ENCODE results near the gene TUBGCP3. TPM values are rescaled to one million over a fixed set of nuclear protein-coding genes. Genes with fewer than 3 reads are reported as not detected.

The TUBGCP3 gene
- total RNA-seq, 4 donors from 2014 or later = 23.3 to 43.6 (median 30.0) TPM

GRCh38 chr13:112574834-112575613 lies 12.9 kb downstream of the TUBGCP3 start:
- no peaks in the 10 kb centered on the region for H3K27me3 ChIP-seq
- H3K9me3 ChIP-seq = no peaks in the 10 kb centered on the region
- peak overlapping the region; percentile 39 to 54 (median 50) for H3K27ac ChIP-seq
- no peak overlapping the region for H3K4me3 ChIP-seq
- H3K36me3 ChIP-seq = no peaks in the 10 kb centered on the region
- in situ Hi-C loops (cut with MboI; ENCODE audit: low pct_ligation_motif_present in 1 of 4, low pct_unique_long_range_greater_than_20kb in 1 of 4, low sequenced_read_pairs in 3 of 4) = no loop called here
- peaks cover 0 to 33% (median 13%) of the 10 kb centered on the region in 4 donors for H3K4me1 ChIP-seq
- TF ChIP-seq POLR2A (IDR thresholded peaks at IDR 0.05) (no peak), EP300 (IDR thresholded peaks at IDR 0.05; ENCODE audit: low read depth) (no peak), CTCF (IDR thresholded peaks at IDR 0.05) (no peak), POLR2AphosphoS5 (IDR thresholded peaks at IDR 0.05) (no peak)
- intact Hi-C loops (cut with DNase I; ENCODE audit: low total_unique reads) = no loop called here
- no peak for DNase-seq
- 61 to 67% methylated on average over 4 to 7 of the region's 7 CpGs for WGBS, 2 donors (ENCODE audit: low coverage in 1 of 2)

DNA sequence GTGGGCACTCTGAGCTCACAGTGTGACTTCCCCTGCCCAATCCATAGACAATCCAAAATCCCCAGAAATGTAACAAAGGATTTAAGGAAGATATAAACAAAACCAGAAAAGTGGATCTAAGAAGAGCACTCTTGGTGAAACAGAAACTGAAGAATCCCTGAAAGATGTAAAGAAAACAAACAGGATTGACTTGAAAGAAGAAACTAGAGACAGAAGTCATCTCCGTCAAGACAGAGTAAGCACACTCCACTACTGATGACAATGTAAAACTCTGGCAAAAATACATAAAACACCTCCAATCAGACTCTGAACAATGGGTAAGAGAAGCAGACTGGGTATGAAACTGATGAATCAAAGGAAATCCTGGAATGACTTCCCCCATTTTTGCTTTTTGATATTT lies 13.5 kb downstream of the TUBGCP3 start:
- WGBS, 2 donors (ENCODE audit: low coverage in 1 of 2) = 75 to 78% methylated on average over 1 of the region's 1 CpG
- TF ChIP-seq CTCF (IDR thresholded peaks at IDR 0.05) (no peak), EP300 (IDR thresholded peaks at IDR 0.05; ENCODE audit: low read depth) (no peak), POLR2A (IDR thresholded peaks at IDR 0.05) (no peak), POLR2AphosphoS5 (IDR thresholded peaks at IDR 0.05) (no peak)
- Histone ChIP-seq H3K4me1 (peaks cover 0 to 33% (median 13%) of the 10 kb centered on the region in 4 donors), H3K36me3 (no peaks in the 10 kb centered on the region), H3K27me3 (no peaks in the 10 kb centered on the region), H3K9me3 (no peaks in the 10 kb centered on the region), H3K27ac (peak overlapping the region; percentile 39 to 54 (median 50)), H3K4me3 (no peak overlapping the region)
- intact Hi-C loops (cut with DNase I; ENCODE audit: low total_unique reads) (no loop called here), in situ Hi-C loops (cut with MboI; ENCODE audit: low pct_ligation_motif_present in 1 of 4, low pct_unique_long_range_greater_than_20kb in 1 of 4, low sequenced_read_pairs in 3 of 4) (no loop called here)
- no peak for DNase-seq

DNA sequence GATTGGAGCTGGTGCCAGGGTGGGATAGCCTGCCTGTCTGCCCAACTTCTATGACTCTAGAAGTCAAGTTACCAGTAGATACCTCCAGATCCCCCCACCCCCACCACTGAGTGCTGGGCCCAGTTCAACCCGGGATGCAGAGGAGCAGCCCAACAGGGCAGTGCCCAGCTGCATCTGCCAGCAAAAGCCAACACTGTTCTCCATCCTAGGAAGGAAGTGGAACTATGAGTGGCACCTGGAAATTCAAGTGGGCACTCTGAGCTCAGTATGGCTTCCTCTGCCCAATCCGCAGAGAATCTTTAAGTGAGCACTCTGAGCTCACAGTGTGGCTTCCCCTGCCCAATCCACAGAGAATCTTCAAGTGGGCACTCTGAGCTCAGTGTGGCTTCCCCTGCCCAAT lies 14.2 kb downstream of the TUBGCP3 start:
- in situ Hi-C loops (cut with MboI; ENCODE audit: low pct_ligation_motif_present in 1 of 4, low pct_unique_long_range_greater_than_20kb in 1 of 4, low sequenced_read_pairs in 3 of 4) (no loop called here), intact Hi-C loops (cut with DNase I; ENCODE audit: low total_unique reads) (no loop called here)
- Histone ChIP-seq H3K9me3 (no peaks in the 10 kb centered on the region), H3K27me3 (no peaks in the 10 kb centered on the region), H3K36me3 (peaks cover 0 to 2% (median 0%) of the 10 kb centered on the region in 4 donors), H3K27ac (no peak overlapping the region), H3K4me1 (peaks cover 0 to 33% (median 13%) of the 10 kb centered on the region in 4 donors), H3K4me3 (no peak overlapping the region)
- WGBS, 2 donors (ENCODE audit: low coverage in 1 of 2) = 89% methylated on average over 2 of the region's 2 CpGs; no CpG with 5 or more reads in 1 of the 2 donors
- no peak for TF ChIP-seq POLR2AphosphoS5 (IDR thresholded peaks at IDR 0.05)
- TF ChIP-seq POLR2A (IDR thresholded peaks at IDR 0.05) = no peak
- TF ChIP-seq EP300 (IDR thresholded peaks at IDR 0.05; ENCODE audit: low read depth) = no peak
- no peak for TF ChIP-seq CTCF (IDR thresholded peaks at IDR 0.05)
- no peak for DNase-seq

- WGBS, 2 donors (ENCODE audit: low coverage in 1 of 2) = 74 to 88% methylated on average over 2 to 5 of the region's 5 CpGs
- no peak overlapping the region for H3K4me3 ChIP-seq
- H3K27me3 ChIP-seq = no peaks in the 10 kb centered on the region
- no peaks in the 10 kb centered on the region for H3K9me3 ChIP-seq
- H3K36me3 ChIP-seq = peaks cover 0 to 9% (median 0%) of the 10 kb centered on the region in 4 donors
- H3K4me1 ChIP-seq = peaks cover 0 to 33% (median 13%) of the 10 kb centered on the region in 4 donors
- DNase-seq = no peak
- TF ChIP-seq POLR2AphosphoS5 (IDR thresholded peaks at IDR 0.05) = no peak
- no peak for TF ChIP-seq POLR2A (IDR thresholded peaks at IDR 0.05)
- TF ChIP-seq EP300 (IDR thresholded peaks at IDR 0.05; ENCODE audit: low read depth) = no peak
- TF ChIP-seq CTCF (IDR thresholded peaks at IDR 0.05) = no peak
- intact Hi-C loops (cut with DNase I; ENCODE audit: low total_unique reads) (no loop called here), in situ Hi-C loops (cut with MboI; ENCODE audit: low pct_ligation_motif_present in 1 of 4, low pct_unique_long_range_greater_than_20kb in 1 of 4, low sequenced_read_pairs in 3 of 4) (no loop called here)
- no peak overlapping the region for H3K27ac ChIP-seq
Observed at GRCh38 chr13:112572366-112572765, 15.6 kb downstream of the TUBGCP3 start.
